ENCODE data around the gene ZNF467. TPM values are rescaled to one million over a fixed set of nuclear protein-coding genes. Genes with fewer than 3 reads are reported as not detected.

The ZNF467 gene
- total RNA-seq, 1 donor from 2014 or later: 3.4 TPM

- Mint-ChIP-seq H3K27ac (ENCODE audit: unreplicated experiment) (no peak overlapping the region), H3K36me3 (ENCODE audit: unreplicated experiment) (peaks cover 7% of the 10 kb centered on the region), H3K9me3 (ENCODE audit: unreplicated experiment) (no peaks in the 10 kb centered on the region), H3K27me3 (ENCODE audit: unreplicated experiment) (peaks cover 26% of the 10 kb centered on the region), H3K4me1 (ENCODE audit: unreplicated experiment) (peaks cover 8% of the 10 kb centered on the region), H3K4me3 (ENCODE audit: unreplicated experiment) (peak overlapping the region; percentile 57)
- DNase-seq (ENCODE audit: extremely low spot score, unreplicated experiment): no peak
- no peak for TF ChIP-seq CTCF (IDR thresholded peaks at IDR 0.05)
Observed at GRCh38 chr7:149770728-149771636, 2.4 kb downstream of the ZNF467 start.

GRCh38 chr7:149769915-149770314 is 3.5 kb downstream of the ZNF467 start:
- Mint-ChIP-seq H3K36me3 (ENCODE audit: unreplicated experiment) (peaks cover 7% of the 10 kb centered on the region), H3K4me1 (ENCODE audit: unreplicated experiment) (peaks cover 14% of the 10 kb centered on the region), H3K27me3 (ENCODE audit: unreplicated experiment) (peaks cover 32% of the 10 kb centered on the region), H3K9me3 (ENCODE audit: unreplicated experiment) (no peaks in the 10 kb centered on the region), H3K4me3 (ENCODE audit: unreplicated experiment) (no peak overlapping the region), H3K27ac (ENCODE audit: unreplicated experiment) (no peak overlapping the region)
- no peak for TF ChIP-seq CTCF (IDR thresholded peaks at IDR 0.05)
- DNase-seq (ENCODE audit: extremely low spot score, unreplicated experiment): no peak

- peaks cover 13% of the 10 kb centered on the region for H3K4me1 Mint-ChIP-seq (ENCODE audit: unreplicated experiment)
- TF ChIP-seq CTCF (IDR thresholded peaks at IDR 0.05): no peak
- peaks cover 37% of the 10 kb centered on the region for H3K27me3 Mint-ChIP-seq (ENCODE audit: unreplicated experiment)
- H3K36me3 Mint-ChIP-seq (ENCODE audit: unreplicated experiment): peaks cover 7% of the 10 kb centered on the region
- DNase-seq (ENCODE audit: extremely low spot score, unreplicated experiment): no peak
- no peak overlapping the region for H3K27ac Mint-ChIP-seq (ENCODE audit: unreplicated experiment)
- no peak overlapping the region for H3K4me3 Mint-ChIP-seq (ENCODE audit: unreplicated experiment)
- no peaks in the 10 kb centered on the region for H3K9me3 Mint-ChIP-seq (ENCODE audit: unreplicated experiment)
Observed at GRCh38 chr7:149768931-149769330, 4.5 kb downstream of the ZNF467 start.

- H3K27me3 Mint-ChIP-seq (ENCODE audit: unreplicated experiment): peaks cover 52% of the 10 kb centered on the region
- no peak for DNase-seq (ENCODE audit: extremely low spot score, unreplicated experiment)
Observed at GRCh38 chr7:149767068-149767467, 6.3 kb downstream of the ZNF467 start.

More at GRCh38 chr7:149767068-149767467, 6.3 kb downstream of the ZNF467 start:
- Mint-ChIP-seq H3K4me1 (ENCODE audit: unreplicated experiment) (peaks cover 13% of the 10 kb centered on the region), H3K36me3 (ENCODE audit: unreplicated experiment) (peaks cover 7% of the 10 kb centered on the region), H3K4me3 (ENCODE audit: unreplicated experiment) (no peak overlapping the region), H3K27ac (ENCODE audit: unreplicated experiment) (no peak overlapping the region), H3K9me3 (ENCODE audit: unreplicated experiment) (no peaks in the 10 kb centered on the region)
- no peak for TF ChIP-seq CTCF (IDR thresholded peaks at IDR 0.05)
